Body of pancreas (tissue), 4 donors: ENCODE results near the gene KLK6. TPM values are rescaled to one million over a fixed set of nuclear protein-coding genes. Genes with fewer than 3 reads are reported as not detected.
"Not testable (repeated sequence)": the region's sequence is repeated elsewhere in the genome, so short reads cannot be mapped to it uniquely, and the experiment has no call there.

Source experiments
- ATAC-seq: fragments of 150-250 bp; one replicate; pipeline ENCODE4 v1.9.1; 2016
- DNase-seq, 4 donors: peaks; one replicate each; pipeline ENCODE4 v3.0.0-alpha.2; 2019
- H3K27ac ChIP-seq, 4 donors: fragments of 200-600 bp; sonication (generic); 1 replicate in 3 of 4; 2 replicates in 1 of 4; pipeline versions ENCODE4 v1.5.1 to v1.6.1; 2016 to 2019; ENCODE audit warnings: mild to moderate bottlenecking in 1 of 4, mixed read lengths in 1 of 4, moderate library complexity in 1 of 4
- H3K27me3 ChIP-seq, 2 donors: fragments of 200-600 bp; sonication (generic); one replicate each; pipeline ENCODE4 v1.6.0; 2016; ENCODE audit warnings: mild to moderate bottlenecking in 1 of 2
- H3K36me3 ChIP-seq, 2 donors: fragments of 200-600 bp; sonication (generic); replicated peaks in 1 of 2; 2 replicates each; pipeline ENCODE4 v1.5.1; 2016; ENCODE audit warnings: low read depth in 2 of 2; ENCODE audit not compliant: insufficient read depth in 1 of 2
- H3K4me1 ChIP-seq: fragments of 200-600 bp; sonication (generic); one replicate; pipeline ENCODE4 v1.6.0; 2016
- H3K4me3 ChIP-seq, 2 donors: fragments of 200-600 bp; sonication (generic); 1 replicate in 1 of 2; 2 replicates in 1 of 2; pipeline ENCODE4 v1.5.1; 2016 to 2019
- H3K9me3 ChIP-seq, 3 donors: fragments of 200-600 bp; sonication (generic); 1 replicate in 2 of 3; 2 replicates in 1 of 3; pipeline ENCODE4 v1.5.1; 2016
- POLR2A ChIP-seq, 3 donors: fragments of 450-650 bp; IDR thresholded peaks; one replicate each; pipeline ENCODE4 v1.6.1; 2016; ENCODE audit warnings: antibody characterized with exemption in 3 of 3, mild to moderate bottlenecking in 2 of 3
- WGBS, 2 donors: methylation state at CpG; one replicate each; pipeline ENCODE4 v1.1.5; 2017; 5-methylcytosine and 5-hydroxymethylcytosine counted together
- intact Hi-C: fragments of 100-400 bp; cut with DNase I; formaldehyde crosslinking; loops from one replicate; pipeline ENCODE4 v1.15.1; 2023
- total RNA-seq, 2 donors: library from RNA; depleted of rRNA; stranded (reverse); fragments of >200 nt; gene quantifications; one replicate each; pipeline ENCODE4 v1.1.0, GENCODE V29; 2016
- TF ChIP-seq, protein P1 (sequence below), 7 experiments: fragments of 450-650 bp in 4 of 7; fragments of 200-600 bp in 3 of 7; sonication (generic) in 3 of 7; IDR thresholded peaks; one replicate each; pipeline ENCODE4 v1.5.1; 2016 to 2019; ENCODE audit warnings: antibody characterized with exemption in 7 of 7

Gene KLK6
- total RNA-seq, 2 donors from 2014 or later = not detected

DNA sequence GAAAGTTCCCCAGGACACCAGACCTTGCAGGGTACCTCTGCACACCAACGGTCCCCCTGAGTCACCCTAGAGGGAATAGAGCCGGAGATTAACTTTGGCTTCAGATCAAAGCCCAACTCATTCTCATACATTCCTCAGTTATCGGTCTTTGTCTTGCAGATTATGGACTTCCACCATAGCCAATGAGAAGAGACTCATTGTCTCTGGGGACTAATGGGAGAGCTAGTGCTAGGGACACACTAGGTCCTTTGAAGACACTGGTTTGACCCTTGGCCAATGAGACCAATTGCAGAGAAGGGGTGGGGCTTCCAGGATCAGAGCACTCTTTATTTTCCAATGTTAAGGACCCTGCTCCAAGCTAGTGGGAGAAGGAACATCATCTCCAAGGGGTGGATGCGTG is 8.2 kb upstream of the KLK6 start:
- DNase-seq (no peak), ATAC-seq (no peak)
- H3K36me3 ChIP-seq = no peaks in the 10 kb centered on the region
- H3K4me1 ChIP-seq = no peaks in the 10 kb centered on the region
- no peaks in the 10 kb centered on the region for H3K9me3 ChIP-seq
- TF ChIP-seq, protein P1, sequence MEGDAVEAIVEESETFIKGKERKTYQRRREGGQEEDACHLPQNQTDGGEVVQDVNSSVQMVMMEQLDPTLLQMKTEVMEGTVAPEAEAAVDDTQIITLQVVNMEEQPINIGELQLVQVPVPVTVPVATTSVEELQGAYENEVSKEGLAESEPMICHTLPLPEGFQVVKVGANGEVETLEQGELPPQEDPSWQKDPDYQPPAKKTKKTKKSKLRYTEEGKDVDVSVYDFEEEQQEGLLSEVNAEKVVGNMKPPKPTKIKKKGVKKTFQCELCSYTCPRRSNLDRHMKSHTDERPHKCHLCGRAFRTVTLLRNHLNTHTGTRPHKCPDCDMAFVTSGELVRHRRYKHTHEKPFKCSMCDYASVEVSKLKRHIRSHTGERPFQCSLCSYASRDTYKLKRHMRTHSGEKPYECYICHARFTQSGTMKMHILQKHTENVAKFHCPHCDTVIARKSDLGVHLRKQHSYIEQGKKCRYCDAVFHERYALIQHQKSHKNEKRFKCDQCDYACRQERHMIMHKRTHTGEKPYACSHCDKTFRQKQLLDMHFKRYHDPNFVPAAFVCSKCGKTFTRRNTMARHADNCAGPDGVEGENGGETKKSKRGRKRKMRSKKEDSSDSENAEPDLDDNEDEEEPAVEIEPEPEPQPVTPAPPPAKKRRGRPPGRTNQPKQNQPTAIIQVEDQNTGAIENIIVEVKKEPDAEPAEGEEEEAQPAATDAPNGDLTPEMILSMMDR (IDR thresholded peaks at IDR 0.05) = no peak
- TF ChIP-seq POLR2A (IDR thresholded peaks at IDR 0.05) = no peak
- H3K27ac ChIP-seq = no peak overlapping the region
- no peaks in the 10 kb centered on the region for H3K27me3 ChIP-seq
- WGBS, 2 donors = 52 to 55% methylated on average over 4 of the region's 4 CpGs
- no peak overlapping the region for H3K4me3 ChIP-seq
- intact Hi-C loops = no loop called here

DNA sequence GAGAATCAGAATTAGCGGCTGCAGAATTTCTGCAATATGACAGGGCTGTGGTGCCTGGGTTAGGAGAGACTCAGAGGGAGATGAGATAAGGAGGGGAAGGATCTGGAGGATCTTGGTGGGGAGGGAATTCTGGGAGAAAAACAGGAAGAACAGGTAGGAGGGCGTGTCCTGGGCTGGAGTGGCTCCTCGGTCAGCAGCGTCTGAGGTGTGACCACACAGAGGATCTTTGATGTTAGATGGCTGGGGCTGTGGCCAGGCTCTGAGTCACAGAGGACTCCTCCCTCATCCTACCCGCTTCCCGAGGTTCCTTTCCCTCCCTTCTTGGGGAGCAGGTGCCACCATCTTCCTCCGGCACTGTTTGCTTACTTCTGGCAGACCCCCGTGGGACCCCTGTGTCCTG is 6.4 kb upstream of the KLK6 start:
- DNase-seq = no peak
- H3K27me3 ChIP-seq = no peaks in the 10 kb centered on the region
- H3K27ac ChIP-seq = no peak overlapping the region
- TF ChIP-seq, protein P1 (IDR thresholded peaks at IDR 0.05) = no peak
- TF ChIP-seq POLR2A (IDR thresholded peaks at IDR 0.05) = no peak
- no peaks in the 10 kb centered on the region for H3K9me3 ChIP-seq
- intact Hi-C loops = no loop called here
- no peak for ATAC-seq
- no peak overlapping the region for H3K4me3 ChIP-seq
- H3K36me3 ChIP-seq = no peaks in the 10 kb centered on the region
- WGBS, 2 donors = 10 to 11% methylated on average over 8 of the region's 8 CpGs
- H3K4me1 ChIP-seq = no peaks in the 10 kb centered on the region

DNA sequence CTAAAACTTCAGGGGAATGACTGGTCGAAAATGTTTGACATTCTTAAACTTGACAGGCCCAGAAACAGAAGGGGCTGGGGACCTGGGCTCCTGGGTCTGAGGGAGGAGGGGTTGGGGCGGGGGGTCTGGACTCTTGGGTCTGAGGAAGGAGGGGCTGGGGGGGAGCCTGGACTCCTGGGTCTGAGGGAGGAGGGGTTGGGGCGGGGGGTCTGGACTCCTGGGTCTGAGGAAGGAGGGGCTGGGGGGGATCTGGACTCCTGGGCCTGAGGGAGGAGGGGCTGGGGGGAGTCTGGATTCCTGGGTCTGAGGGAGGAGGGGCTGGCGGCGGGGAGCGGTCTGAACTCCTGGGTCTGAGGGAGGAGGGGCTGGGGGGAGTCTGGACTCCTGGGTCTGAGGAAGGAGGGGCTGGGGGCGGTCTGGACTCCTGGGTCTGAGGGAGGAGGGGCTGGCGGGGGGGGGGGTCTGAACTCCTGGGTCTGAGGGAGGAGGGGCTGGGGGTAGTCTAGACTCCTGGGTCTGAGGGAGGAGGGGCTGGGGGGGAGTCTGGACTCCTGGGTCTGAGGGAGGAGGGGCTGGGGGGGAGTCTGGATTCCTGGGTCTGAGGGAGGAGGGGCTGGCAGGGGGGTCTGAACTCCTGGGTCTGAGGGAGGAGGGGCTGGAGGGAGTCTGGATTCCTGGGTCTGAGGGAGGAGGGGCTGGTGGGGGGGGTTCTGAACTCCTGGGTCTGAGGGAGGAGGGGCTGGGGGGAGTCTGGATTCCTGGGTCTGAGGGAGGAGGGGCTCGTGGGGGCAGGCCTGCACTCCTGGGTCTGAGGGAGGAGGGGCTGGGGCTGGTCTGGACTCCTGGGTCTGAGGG is 5.5 kb upstream of the KLK6 start:
- Histone ChIP-seq H3K4me3 (no peak overlapping the region), H3K27ac (no peak overlapping the region), H3K4me1 (no peaks in the 10 kb centered on the region), H3K9me3 (no peaks in the 10 kb centered on the region), H3K27me3 (no peaks in the 10 kb centered on the region), H3K36me3 (no peaks in the 10 kb centered on the region)
- 10 to 14% methylated on average over 2 to 9 of the region's 9 CpGs for WGBS, 2 donors
- no peak for DNase-seq
- intact Hi-C loops = no loop called here
- TF ChIP-seq, protein P1 (IDR thresholded peaks at IDR 0.05) = no peak
- TF ChIP-seq POLR2A (IDR thresholded peaks at IDR 0.05) = no peak
- no peak for ATAC-seq

DNA sequence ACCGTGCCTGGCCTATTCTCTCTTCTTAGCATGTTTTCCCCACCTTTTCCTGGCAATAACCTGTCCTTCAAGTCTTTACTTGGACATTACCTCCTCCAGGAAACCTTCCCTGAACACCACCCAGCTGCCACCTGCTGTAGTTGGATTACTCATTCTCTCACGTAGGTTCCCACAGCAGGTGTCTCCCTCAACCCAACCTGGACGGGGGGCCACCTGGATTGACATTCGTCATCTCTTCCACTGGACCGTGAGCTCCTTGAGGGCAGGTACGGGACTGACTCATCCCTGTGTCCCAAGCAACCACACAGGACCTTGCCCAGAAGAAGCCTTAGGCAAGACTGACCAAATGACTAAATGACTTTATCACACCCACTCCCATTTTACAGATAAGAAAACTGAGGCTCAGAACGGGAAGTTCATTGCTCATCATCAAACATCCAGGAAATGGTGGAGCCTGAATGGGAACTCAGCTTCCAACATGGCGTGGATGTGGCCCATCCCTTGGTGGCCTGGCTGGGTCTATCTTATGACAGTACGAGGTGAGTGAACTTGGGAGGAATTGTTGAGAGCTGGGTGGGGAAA is 3.5 kb upstream of the KLK6 start:
- WGBS, 2 donors = 54 to 61% methylated on average over 8 to 9 of the region's 9 CpGs
- intact Hi-C loops = no loop called here

DNA sequence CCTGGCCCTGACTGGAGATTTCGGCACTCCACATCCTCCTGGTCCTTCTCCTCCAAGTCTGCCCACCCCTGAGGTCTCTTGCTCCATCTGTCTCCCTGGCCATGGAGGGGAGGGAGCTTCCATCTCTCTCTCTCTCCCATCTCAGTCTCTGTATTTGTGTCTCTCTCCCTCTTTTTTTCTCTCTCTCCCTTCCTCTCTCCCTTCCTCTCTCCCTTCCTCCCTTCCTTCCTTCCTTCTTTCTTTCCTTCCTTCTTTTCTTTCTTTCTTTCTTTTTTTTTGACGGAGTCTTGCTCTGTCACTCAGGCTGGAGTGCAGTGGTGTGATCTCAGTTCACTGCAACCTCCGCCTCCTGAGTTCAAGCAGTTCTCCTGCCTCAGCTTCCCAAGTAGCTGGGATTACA is 419 bp upstream of the KLK6 start:
- H3K36me3 ChIP-seq, ATAC-seq, H3K4me1 ChIP-seq, DNase-seq, H3K9me3 ChIP-seq, intact Hi-C loops, H3K4me3 ChIP-seq, H3K27ac ChIP-seq, H3K27me3 ChIP-seq: not testable (repeated sequence)
- 58 to 64% methylated on average over 3 of the region's 3 CpGs for WGBS, 2 donors

More for the DNA sequence above, 3.5 kb upstream of the KLK6 start:
- H3K4me1 ChIP-seq = no peaks in the 10 kb centered on the region
- H3K27me3 ChIP-seq = no peaks in the 10 kb centered on the region
- ATAC-seq (no peak), DNase-seq (no peak)
- no peaks in the 10 kb centered on the region for H3K9me3 ChIP-seq
- H3K36me3 ChIP-seq = no peaks in the 10 kb centered on the region
- H3K27ac ChIP-seq = no peak overlapping the region
- H3K4me3 ChIP-seq = no peak overlapping the region
- TF ChIP-seq, protein P1 (IDR thresholded peaks at IDR 0.05) = no peak
- no peak for TF ChIP-seq POLR2A (IDR thresholded peaks at IDR 0.05)
